GM23338 (cell line): ENCODE measurements around the gene MAPK8IP3. TPM values are rescaled to one million over a fixed set of nuclear protein-coding genes. Genes with fewer than 3 reads are reported as not detected.

Experiments
- ATAC-seq: fragments of 200-7000 bp; cut with Tn5 transposase; 3 replicates; pipeline ENCODE4 v1.9.1; 2020
- DNase-seq: peaks from one replicate; pipeline ENCODE4 v3.0.0-alpha.2; 2015; ENCODE audit warnings: low spot score
- H2AFZ ChIP-seq: fragments of 200-600 bp; sonication (generic); 2 replicates; pipeline ENCODE4 v1.8.0; 2016; ENCODE audit warnings: antibody characterized with exemption, mild to moderate bottlenecking, moderate library complexity
- H3F3A ChIP-seq: fragments of 200-600 bp; sonication (generic); replicated peaks from 2 replicates; pipeline ENCODE4 v1.8.0; 2017; ENCODE audit warnings: antibody characterized with exemption, mixed run types, low read depth
- H3K27ac ChIP-seq: fragments of 200-600 bp; sonication (generic); 2 replicates; pipeline ENCODE4 v1.6.1; 2016; ENCODE audit warnings: low read depth
- H3K27me3 ChIP-seq: fragments of 200-600 bp; sonication (generic); 2 replicates; pipeline ENCODE4 v1.8.0; 2016; ENCODE audit warnings: mild to moderate bottlenecking, mixed run types, moderate library complexity; ENCODE audit not compliant: insufficient read depth
- H3K36me3 ChIP-seq: fragments of 200-600 bp; sonication (generic); 2 replicates; pipeline ENCODE4 v1.8.0; 2016; ENCODE audit warnings: mild to moderate bottlenecking; ENCODE audit not compliant: insufficient read depth
- H3K4me1 ChIP-seq: fragments of 200-600 bp; sonication (generic); 2 replicates; pipeline ENCODE4 v1.8.0; 2016; ENCODE audit warnings: mild to moderate bottlenecking, moderate library complexity; ENCODE audit not compliant: insufficient read depth
- H3K4me2 ChIP-seq: fragments of 200-600 bp; sonication (generic); 2 replicates; pipeline ENCODE4 v1.7.1; 2017; ENCODE audit warnings: mixed run types
- H3K4me3 ChIP-seq: fragments of 200-600 bp; sonication (generic); 2 replicates; pipeline ENCODE4 v1.6.1; 2016; ENCODE audit warnings: mixed run types
- H3K79me2 ChIP-seq: fragments of 200-600 bp; sonication (generic); replicated peaks from 2 replicates; pipeline ENCODE4 v1.8.0; 2017; ENCODE audit warnings: mild to moderate bottlenecking; ENCODE audit not compliant: insufficient read depth
- H3K9me2 ChIP-seq: fragments of 200-600 bp; sonication (generic); 2 replicates; pipeline ENCODE4 v1.8.0; 2017; ENCODE audit not compliant: insufficient read depth
- H4K20me1 ChIP-seq: fragments of 200-600 bp; sonication (generic); replicated peaks from 2 replicates; pipeline ENCODE4 v1.8.0; 2017; ENCODE audit warnings: mild to moderate bottlenecking; ENCODE audit not compliant: insufficient read depth
- H3K27ac Mint-ChIP-seq: 2 replicates; pipeline ENCODE4 v1.8.0; 2020; ENCODE audit warnings: inconsistent platforms, mild to moderate bottlenecking, moderate library complexity, mixed read lengths
- H3K27me3 Mint-ChIP-seq: 3 replicates; pipeline ENCODE4 v1.8.0; 2022; ENCODE audit warnings: low read depth, mild to moderate bottlenecking, moderate library complexity, mixed read lengths, inconsistent platforms; ENCODE audit not compliant: insufficient read depth, poor library complexity
- H3K36me3 Mint-ChIP-seq: 3 replicates; pipeline ENCODE4 v1.8.0; 2021; ENCODE audit warnings: low read depth, mild to moderate bottlenecking, inconsistent platforms, moderate library complexity, mixed read lengths
- H3K4me1 Mint-ChIP-seq: 3 replicates; pipeline ENCODE4 v1.8.0; 2020; ENCODE audit warnings: mild to moderate bottlenecking, inconsistent platforms, mixed read lengths
- H3K4me3 Mint-ChIP-seq: 3 replicates; pipeline ENCODE4 v1.8.0; 2021; ENCODE audit warnings: moderate library complexity, mild to moderate bottlenecking, inconsistent platforms, mixed read lengths
- H3K9me3 Mint-ChIP-seq: 3 replicates; pipeline ENCODE4 v1.8.0; 2020; ENCODE audit warnings: moderate library complexity, mild to moderate bottlenecking, inconsistent platforms, mixed read lengths
- CREB1 ChIP-seq: fragments of 250-450 bp; sonication (Bioruptor Pico); IDR thresholded peaks from 2 replicates; pipeline ENCODE4 v1.5.0; 2020; ENCODE audit warnings: low read depth, mild to moderate bottlenecking, moderate library complexity
- CTCF ChIP-seq, 2 experiments: fragments of 200-600 bp in 1 of 2; sonication (generic) in 1 of 2; conservative IDR thresholded peaks; 2 replicates each; pipeline versions ENCODE4 v1.5.1 to v1.6.1; 2016 to 2017; ENCODE audit warnings: antibody characterized with exemption in 2 of 2, low read depth in 2 of 2, mild to moderate bottlenecking in 2 of 2, moderate library complexity in 1 of 2
- EZH2 ChIP-seq: fragments of 200-600 bp; sonication (generic); IDR thresholded peaks from one replicate; pipeline ENCODE4 v1.8.0; 2017; ENCODE audit warnings: antibody characterized with exemption, mild to moderate bottlenecking, low read depth; ENCODE audit not compliant: unreplicated experiment
- EZH2phosphoT487 ChIP-seq: fragments of 200-600 bp; sonication (generic); IDR thresholded peaks from one replicate; pipeline ENCODE4 v1.8.1; 2018; ENCODE audit warnings: antibody characterized with exemption; ENCODE audit not compliant: unreplicated experiment
- JUNB ChIP-seq: IDR thresholded peaks from one replicate; pipeline ENCODE4 v1.6.1; 2016; ENCODE audit warnings: antibody characterized with exemption; ENCODE audit not compliant: unreplicated experiment
- NANOG ChIP-seq: IDR thresholded peaks from 2 replicates; pipeline ENCODE4 v1.6.1; 2016; ENCODE audit warnings: antibody characterized with exemption, borderline replicate concordance
- POLR2AphosphoS5 ChIP-seq: IDR thresholded peaks from 2 replicates; pipeline ENCODE4 v1.6.1; 2016; ENCODE audit warnings: antibody characterized with exemption, low read depth
- REST ChIP-seq: IDR thresholded peaks from one replicate; pipeline ENCODE4 v1.6.1; 2018; ENCODE audit warnings: antibody characterized with exemption; ENCODE audit not compliant: unreplicated experiment
- STAT1 ChIP-seq: IDR thresholded peaks from one replicate; pipeline ENCODE4 v1.6.1; 2016; ENCODE audit warnings: antibody characterized with exemption; ENCODE audit not compliant: unreplicated experiment
- ZNF114 ChIP-seq: fragments of 250-450 bp; sonication (Bioruptor Pico); IDR thresholded peaks from 2 replicates; pipeline ENCODE4 v1.5.0; 2020; ENCODE audit warnings: mild to moderate bottlenecking, moderate library complexity
- ZNF331 ChIP-seq: fragments of 250-450 bp; sonication (Bioruptor Pico); IDR thresholded peaks from 2 replicates; pipeline ENCODE4 v1.5.0; 2020; ENCODE audit warnings: low read depth, mild to moderate bottlenecking, moderate library complexity
- polyA plus RNA-seq: library from polyadenylated mRNA; unstranded; fragments of >200 nt; fragmentation: Nextera tagmentation; extraction: Ambion mirVana; gene quantifications from 2 replicates; pipeline ENCODE4 v1.2.1, GENCODE V29; 2016
- total RNA-seq: library from RNA; depleted of rRNA; stranded (reverse); fragments of >200 nt; shearing (Covaris generic); gene quantifications from 2 replicates; pipeline ENCODE4 v1.2.3, GENCODE V29; 2014
- TF ChIP-seq, protein P1 (sequence below): IDR thresholded peaks from 2 replicates; pipeline ENCODE4 v1.6.1; 2016; ENCODE audit warnings: antibody characterized with exemption

The MAPK8IP3 gene
- total and polyA plus RNA-seq, 2 experiments from 2014 or later = 11.3 to 58.4 TPM

DNA sequence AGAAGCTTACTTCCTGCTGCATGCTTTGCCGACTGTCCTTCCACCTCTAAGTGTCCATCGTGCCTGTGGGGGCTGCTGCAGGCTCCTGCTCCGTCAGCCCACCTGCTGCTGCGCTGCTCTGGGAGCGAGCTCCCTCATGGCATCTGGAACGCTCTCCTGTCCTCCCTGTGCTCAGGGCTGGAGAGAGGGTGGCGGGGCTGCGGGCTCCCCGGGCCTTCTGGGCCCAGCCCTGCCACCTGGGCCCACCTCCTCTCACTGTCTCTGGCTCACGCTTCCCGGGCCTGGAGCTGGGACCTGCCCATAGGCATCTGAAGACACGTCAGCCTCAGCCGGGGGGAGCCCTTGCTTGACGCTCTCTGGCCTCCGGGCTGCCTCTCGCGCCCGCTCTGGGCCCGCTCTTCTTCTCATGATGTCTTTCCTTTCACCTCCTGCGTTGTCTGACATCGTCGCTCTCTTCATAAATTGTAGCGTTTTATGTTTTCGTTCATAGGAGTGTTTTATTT is 38.4 kb downstream of the MAPK8IP3 start:
- Mint-ChIP-seq H3K9me3 (peaks cover 3% of the 10 kb centered on the region; the same call in 2 of the 3 replicates), H3K27ac (no peak overlapping the region), H3K27me3 (peaks cover 10% of the 10 kb centered on the region), H3K4me3 (no peak overlapping the region), H3K36me3 (peaks cover 16% of the 10 kb centered on the region), H3K4me1 (no peaks in the 10 kb centered on the region)
- Histone ChIP-seq H3K27ac (no peak overlapping the region), H3K36me3 (no peaks in the 10 kb centered on the region), H2AFZ (no peak overlapping the region), H3K4me1 (no peaks in the 10 kb centered on the region), H3K79me2 (no peaks in the 10 kb centered on the region), H3K27me3 (no peaks in the 10 kb centered on the region), H3K9me2 (no peaks in the 10 kb centered on the region), H3K4me2 (no peak overlapping the region), H3K4me3 (no peak overlapping the region), H3F3A (peaks cover 9% of the 10 kb centered on the region), H4K20me1 (no peaks in the 10 kb centered on the region)
- ATAC-seq (peak; percentile 51), DNase-seq (peak; percentile 22)
- no peak for TF ChIP-seq CTCF (conservative IDR thresholded peaks at IDR 0.05; ENCODE audit: low read depth in 2 of 2)
- TF ChIP-seq EZH2phosphoT487 = no peak
- TF ChIP-seq POLR2AphosphoS5 = no peak

DNA sequence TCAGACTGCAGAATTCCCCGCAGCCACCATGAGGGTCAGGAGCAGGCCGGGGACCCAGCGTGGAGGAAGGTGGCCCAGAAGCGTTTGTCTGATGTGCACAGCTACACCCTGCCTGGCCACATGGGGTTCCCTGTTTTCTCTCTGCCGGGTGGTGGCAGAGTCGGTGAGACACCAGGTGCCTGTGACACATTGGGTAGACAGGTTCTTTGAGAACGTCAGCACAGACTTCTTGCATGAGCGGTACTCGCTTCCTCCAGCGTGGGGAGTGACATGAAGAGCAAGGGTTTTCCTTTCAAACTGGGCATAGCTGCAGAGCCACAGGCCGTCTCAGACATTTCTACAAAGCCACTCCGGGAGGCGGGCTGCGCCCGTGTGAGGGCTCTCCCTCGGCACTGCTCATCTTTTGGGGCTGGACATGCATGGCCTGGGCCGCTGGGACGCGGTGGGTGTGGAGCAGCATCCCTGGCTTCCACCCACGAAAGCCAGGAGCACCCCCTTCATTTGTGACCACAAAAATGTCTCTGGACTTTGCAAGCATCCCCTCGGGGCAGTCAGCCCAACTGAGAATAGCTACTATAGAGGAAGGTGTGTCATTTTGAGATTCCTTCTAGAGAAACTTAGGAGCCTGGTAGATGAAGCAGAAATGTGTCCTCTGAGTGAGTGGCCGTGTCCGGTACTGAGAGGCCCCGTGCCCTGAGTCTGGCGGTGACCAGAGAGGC is 39.3 kb downstream of the MAPK8IP3 start:
- H4K20me1 ChIP-seq = no peaks in the 10 kb centered on the region
- H3K27me3 Mint-ChIP-seq = peaks cover 10% of the 10 kb centered on the region
- no peak overlapping the region for H3K4me3 Mint-ChIP-seq
- H3K4me2 ChIP-seq = no peak overlapping the region
- H3K4me1 ChIP-seq = no peaks in the 10 kb centered on the region
- ATAC-seq (no peak; the same call in 2 of the 3 replicates), DNase-seq (no peak)
- H3K36me3 ChIP-seq = no peaks in the 10 kb centered on the region; the same call in 1 of the 2 replicates
- no peak overlapping the region for H3K27ac Mint-ChIP-seq
- no peaks in the 10 kb centered on the region for H3K9me2 ChIP-seq
- H3K4me3 ChIP-seq = no peak overlapping the region
- H3F3A ChIP-seq = no peaks in the 10 kb centered on the region
- H3K27ac ChIP-seq = no peak overlapping the region
- H3K79me2 ChIP-seq = no peaks in the 10 kb centered on the region
- no peaks in the 10 kb centered on the region for H3K27me3 ChIP-seq
- H3K9me3 Mint-ChIP-seq = peaks cover 3% of the 10 kb centered on the region; the same call in 2 of the 3 replicates
- H3K4me1 Mint-ChIP-seq = no peaks in the 10 kb centered on the region
- peaks cover 16% of the 10 kb centered on the region for H3K36me3 Mint-ChIP-seq
- no peak overlapping the region for H2AFZ ChIP-seq
- TF ChIP-seq ZNF331 (CRISPR knock-in tag) (no peak), NANOG (no peak), EZH2phosphoT487 (no peak), STAT1 (no peak), ZNF114 (CRISPR knock-in tag) (no peak), POLR2AphosphoS5 (no peak), REST (no peak), CREB1 (CRISPR knock-in tag) (no peak), JUNB (no peak), CTCF (conservative IDR thresholded peaks at IDR 0.05; ENCODE audit: low read depth in 2 of 2) (no peak), EZH2 (no peak)
- TF ChIP-seq, protein P1, sequence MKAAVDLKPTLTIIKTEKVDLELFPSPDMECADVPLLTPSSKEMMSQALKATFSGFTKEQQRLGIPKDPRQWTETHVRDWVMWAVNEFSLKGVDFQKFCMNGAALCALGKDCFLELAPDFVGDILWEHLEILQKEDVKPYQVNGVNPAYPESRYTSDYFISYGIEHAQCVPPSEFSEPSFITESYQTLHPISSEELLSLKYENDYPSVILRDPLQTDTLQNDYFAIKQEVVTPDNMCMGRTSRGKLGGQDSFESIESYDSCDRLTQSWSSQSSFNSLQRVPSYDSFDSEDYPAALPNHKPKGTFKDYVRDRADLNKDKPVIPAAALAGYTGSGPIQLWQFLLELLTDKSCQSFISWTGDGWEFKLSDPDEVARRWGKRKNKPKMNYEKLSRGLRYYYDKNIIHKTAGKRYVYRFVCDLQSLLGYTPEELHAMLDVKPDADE = no peak
